Hematopoietic multipotent progenitor cell (in vitro differentiated cells): Measurements from ENCODE around the gene AFF2. TPM values are rescaled to one million over a fixed set of nuclear protein-coding genes. Genes with fewer than 3 reads are reported as not detected.

Experiments
- DNase-seq, 3 donors: peaks; one replicate each; pipeline ENCODE4 v3.0.0-alpha.2; 2011 to 2015; ENCODE audit warnings: low read depth in 2 of 3, low spot score in 2 of 3
- small RNA-seq: library from RNA; depleted of rRNA; stranded (forward); fragments of <200 nt; gene quantifications from one replicate; pipeline ENCODE3, GENCODE V24; 2012
- total RNA-seq: library from RNA; depleted of rRNA; stranded (reverse); fragments of >200 nt; gene quantifications from one replicate; pipeline ENCODE4 v1.2.3, GENCODE V29; 2012

Gene AFF2
- total RNA-seq, 1 donor: 2.7 TPM

DNA sequence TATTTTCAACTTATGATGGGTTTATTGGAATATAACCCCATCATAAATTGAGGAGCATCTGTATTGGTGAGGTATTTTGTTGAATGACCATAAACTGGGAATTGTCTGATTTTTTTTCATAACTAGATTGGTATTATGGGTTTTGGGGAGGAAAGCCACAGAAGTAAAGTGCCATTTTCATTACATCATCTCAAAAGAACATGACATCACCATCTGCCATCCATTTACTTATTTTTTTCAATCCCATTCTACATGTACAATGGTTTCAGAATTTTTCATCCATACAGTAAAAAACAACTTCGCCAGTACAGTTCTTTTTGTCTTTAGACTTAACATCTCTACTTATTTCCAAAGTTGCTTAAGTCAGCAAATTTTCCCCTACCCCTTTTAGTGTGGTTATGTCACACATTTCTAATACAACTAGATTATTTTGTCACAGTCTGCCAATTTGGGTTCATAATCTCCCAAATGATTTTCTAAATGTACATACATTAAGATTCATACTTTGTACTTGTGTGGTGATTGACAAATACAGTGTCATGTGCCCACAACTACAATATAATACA is 545.3 kb downstream of the AFF2 start:
- DNase-seq: no peak

Small RNAs within 50 kb of the gene (small RNA-seq; reads per million reads assigned to genes)
- gene RN7SKP267: not detected
